GM21619 (cell line): ENCODE data around the gene MLLT3.

Experiments
- ATAC-seq: cut with Tn5 transposase; IDR thresholded peaks from one replicate; pipeline ENCODE4 v1.9.1; 2021; ENCODE audit not compliant: unreplicated experiment

The MLLT3 gene

DNA sequence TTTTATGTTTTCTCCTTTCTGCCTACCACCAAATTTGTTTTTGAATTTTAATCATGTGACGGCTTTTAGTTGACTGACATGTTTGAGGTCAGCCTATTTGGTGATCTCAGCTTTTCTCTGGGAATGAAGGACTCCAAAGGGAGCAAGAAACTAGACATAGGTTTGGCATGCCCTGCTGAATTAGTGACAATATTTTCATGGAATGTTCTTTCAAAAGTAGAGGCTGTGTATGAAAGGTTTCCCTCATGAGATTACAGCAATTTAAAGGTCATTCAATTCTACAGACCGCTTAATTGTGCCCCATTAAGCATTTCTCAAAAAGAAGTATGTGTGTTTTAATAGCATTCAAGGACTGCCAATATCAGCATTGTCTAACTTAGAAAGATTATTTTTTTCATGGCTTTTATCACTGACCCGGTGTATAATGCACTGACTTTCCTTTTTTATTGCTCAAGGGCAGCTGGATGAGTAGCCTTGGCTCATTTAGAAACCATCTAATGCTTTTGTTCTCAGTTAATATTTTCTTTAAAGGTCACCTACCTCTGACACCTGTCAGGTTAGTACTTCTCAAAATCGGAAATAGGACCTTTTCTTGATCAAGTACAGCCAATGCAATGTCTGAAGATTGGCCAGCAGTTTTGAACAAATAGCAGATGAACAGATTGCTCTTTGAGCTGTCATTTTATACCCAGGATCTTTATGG lies 8.1 kb upstream of the MLLT3 start:
- ATAC-seq = no peak

DNA sequence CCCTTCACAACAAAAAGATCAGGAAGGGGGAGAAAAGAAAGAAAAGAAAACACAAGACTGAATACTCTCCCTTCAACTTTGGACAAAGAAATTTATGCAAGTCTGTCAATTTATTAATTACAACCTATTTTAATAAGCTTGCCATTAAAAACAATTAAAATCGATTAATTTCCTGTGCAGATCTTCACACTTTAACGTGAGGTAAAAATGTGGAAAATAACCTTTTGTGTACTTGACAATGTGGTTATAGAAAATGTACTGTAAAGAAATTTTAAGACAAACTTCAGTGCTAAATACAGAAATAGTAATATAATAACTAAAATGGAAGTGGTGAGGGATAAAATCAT lies 2.7 kb upstream of the MLLT3 start:
- ATAC-seq = no peak

DNA sequence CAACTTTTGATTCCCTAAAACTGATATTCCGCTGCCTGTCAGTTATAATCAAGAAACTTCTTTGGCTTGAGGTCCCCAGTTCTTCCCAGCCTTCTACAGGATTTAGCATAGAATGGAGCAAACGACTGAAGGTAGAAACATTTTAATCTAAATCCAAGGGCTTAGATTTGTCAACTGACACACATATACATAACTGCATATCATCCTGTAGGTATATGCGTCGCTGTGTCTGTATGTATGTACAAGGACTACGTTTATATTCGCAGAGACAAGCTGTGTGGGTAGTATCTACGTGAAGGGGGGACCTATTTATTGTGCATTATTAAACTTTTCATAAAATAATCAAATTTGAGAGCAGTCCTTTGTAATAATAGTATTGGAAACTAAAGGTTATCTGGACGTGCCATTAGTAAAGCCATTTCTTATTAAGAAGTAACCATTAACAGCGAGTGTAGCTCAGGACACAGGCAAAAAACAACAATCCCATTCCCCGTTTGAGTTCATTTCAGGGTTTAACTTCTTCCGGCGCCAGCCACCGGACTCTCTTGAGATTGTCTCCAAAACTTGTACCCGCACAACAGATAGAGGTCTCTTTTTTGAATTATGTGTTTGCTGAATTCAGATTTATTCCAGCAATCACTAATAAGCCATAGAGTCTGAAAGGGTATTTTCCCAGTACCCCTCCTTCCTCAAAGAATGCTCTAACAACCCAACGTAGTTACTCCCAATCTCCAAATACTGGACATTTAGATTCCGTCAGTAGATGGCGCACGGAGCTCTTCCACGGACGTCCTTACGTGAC lies 2.1 kb upstream of the MLLT3 start:
- peak; percentile 18 for ATAC-seq

DNA sequence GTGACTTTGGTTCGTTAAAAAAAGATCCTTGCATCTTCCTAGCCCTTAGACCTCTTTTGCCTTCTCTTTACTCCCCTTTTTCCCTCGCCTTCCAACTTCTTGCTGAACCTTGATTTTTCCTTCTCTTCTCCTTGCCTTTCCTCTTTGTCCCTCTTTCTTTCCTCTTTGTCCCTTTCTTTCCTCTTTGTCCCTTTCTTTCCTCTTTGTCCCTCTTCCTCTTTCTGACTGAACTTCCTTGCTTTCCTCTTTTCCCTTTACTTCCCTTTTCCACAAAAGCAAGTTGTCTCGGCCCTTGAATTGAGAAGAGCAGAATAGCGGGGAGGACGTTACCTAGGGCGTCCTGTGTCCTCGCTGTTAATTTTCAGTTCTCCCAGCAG lies 1.4 kb upstream of the MLLT3 start:
- no peak for ATAC-seq

DNA sequence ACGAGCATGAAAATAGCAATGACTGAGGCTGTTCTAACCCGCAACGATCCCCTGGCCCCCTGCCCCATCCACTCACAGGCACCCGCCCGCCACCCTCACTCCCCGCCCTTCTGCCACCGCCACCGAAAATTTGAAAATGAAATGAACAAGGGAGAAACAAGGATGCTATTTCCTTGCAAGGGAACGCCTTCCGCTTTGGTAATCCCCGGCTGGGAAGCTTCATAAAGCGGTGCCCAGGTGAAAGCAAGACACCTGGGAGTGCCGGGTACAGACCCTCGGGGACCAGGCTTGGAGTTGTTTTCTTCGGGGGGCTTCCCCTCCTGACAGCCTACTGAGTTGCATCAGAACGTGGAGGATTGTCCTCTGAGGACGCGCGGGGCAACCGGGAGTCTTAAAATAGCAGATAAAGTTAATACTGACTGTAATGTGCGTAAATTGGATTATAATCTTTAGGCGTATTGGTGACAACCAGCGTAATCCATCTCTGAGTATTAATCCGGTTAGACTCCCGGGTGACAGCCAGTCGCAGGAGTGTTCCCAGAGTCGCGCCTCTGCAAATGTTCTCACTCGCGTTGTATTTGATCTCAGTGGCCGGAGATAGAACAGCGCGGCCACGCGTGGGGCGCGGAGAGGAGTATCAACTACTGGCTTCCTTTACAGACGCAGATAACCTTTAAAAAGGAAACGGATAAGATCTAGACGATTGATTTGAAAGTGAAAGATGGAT lies 885 bp upstream of the MLLT3 start:
- no peak for ATAC-seq

DNA sequence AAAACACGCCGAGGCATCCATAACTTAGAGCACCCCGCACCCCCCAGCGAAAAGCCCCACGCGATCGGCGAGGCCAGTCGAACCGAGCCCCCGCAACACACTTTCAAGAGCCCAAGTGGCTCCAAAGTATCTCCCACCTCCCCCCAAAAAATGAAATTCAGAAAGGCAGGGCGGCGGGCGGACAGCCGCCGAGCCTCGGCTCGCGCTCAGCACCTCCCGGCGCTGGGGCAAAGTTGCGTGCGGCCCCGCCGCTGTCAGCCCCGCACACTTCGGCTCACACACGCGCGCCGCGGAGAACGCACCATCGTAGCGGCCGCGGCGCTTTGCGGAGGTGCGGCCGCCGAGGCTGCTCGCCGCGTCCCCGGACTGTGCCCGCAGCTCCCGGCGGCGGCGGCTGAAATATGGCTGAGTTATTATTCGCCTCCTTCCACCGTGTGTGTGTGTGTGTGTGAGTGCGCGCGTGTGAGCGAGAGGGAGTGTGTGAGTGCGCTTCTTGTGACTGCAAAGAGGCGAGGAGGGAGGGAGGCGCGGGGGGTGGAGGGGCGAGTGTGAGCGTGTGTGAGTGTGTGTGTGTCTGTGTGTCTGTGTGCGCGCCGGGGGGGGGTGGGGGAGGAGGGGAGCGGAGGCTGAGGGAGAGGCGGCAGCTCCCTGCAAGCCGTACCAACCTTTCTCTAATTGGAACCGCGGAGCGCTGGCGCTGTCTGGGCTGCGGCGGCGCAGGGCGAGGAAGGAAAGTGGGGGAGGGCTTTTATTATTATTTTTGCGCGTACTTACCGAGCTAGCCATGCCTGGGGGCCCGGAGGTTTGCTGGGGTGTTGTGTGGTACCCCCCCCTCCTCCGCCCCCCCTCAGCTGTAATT lies 599 bp downstream of the MLLT3 start:
- ATAC-seq = peak; percentile 19

DNA sequence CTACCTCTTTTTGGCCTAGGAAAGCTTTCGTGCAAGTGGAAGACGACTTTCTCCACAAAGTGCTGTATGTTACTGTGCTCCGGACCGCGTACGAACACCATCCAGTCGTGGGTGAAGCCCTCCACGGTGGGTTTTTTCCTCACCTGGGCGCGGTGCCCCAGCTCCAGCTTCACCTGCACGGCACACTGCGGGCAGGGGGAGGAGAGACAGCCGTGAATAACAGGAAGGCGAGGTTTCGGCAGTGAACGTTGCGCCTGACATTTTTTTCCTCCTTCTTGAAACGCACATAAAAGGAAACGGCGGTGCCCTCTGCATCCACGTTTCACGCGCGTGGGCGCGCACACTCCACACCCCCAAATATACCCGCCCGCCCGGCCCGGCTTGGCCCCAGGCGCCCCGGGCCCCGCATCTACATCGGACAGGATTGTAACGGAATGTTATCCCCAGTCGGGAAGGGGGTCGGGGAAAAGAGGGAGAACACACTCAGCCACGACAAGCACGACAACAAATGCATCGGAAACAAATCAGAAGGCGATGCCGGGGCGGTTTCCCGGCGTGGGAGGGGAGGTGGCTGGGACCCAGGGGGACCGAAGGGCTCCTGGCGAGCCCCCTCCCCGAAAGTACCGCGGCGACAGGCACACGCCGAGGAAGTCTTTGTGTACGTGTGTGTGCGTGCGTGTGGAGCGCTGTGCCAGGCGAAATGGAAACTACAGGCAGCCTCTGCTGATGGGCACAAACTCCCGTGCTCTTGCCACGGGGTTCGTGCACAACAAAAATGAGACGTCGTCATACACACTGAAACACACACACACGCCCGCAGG lies 1.4 kb downstream of the MLLT3 start:
- ATAC-seq = no peak

DNA sequence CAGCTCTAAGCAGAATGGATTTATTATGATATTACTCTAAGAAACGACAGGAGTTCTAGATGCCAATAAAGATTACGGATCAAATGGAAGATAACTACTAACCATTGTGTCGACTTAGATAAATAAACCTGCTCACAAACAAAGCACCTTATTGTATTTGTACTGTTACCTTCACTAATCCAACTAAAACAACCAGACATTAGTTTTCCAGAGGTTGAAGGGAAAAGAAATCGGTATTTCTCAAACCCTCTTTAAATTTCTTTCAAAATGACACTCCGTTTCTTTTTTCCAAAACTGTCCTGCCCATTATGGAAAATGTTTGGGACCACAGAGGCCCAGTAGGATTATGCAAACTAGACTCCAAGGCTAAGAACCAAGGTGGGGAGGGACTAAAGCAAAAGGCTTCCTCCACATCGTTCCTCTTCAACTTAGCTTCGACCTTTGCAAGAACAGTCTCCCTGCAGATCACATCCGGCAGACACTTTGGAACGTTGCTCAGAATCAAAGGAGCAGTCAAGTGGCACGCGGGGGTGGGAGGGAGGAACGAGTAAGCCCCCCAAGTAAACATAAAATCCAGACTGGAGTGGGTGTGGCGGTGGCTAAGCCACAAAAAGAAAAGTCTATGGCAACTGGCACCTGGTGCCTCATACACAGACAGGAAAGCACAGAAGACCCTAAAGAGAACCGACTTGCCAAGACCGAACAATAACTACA lies 2.7 kb downstream of the MLLT3 start:
- no peak for ATAC-seq

DNA sequence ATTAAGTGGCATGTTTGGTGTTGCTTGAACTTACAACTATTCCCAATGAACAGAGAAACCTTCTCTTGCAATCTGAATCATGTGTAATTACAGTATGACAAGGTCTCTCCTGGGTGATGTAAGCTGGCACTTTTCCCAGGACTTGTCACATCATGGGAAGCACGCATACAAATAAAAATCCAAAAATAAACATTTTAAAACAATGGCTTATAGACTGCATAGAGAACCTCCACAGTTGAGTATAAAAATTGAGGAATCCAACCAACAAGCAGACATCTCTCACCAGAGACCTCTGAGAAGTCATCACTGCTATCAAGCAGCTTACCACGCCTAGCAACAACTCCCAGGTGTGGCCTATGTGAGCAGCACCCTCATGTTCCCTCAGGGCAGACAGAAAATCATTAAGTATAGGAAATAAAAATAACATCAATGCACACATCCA lies 3.9 kb downstream of the MLLT3 start:
- no peak for ATAC-seq

DNA sequence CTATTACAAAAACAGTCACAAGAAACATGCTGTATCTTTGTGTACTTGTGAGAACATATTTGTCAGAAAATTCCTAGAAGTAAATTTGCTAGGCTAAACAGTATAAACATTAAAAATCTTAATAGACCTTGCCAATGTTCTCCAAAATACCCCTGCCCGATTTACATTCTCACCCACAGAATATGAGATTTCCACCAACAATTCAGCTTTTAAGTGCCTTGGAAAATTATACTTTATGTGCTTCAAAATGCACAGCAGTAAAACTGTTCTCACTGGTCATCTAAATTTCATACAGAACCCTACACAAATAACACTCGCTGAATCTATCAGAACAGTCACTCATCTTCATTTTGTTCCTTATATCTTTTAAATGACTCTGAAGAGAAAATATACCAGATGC lies 5.5 kb downstream of the MLLT3 start:
- ATAC-seq = no peak

DNA sequence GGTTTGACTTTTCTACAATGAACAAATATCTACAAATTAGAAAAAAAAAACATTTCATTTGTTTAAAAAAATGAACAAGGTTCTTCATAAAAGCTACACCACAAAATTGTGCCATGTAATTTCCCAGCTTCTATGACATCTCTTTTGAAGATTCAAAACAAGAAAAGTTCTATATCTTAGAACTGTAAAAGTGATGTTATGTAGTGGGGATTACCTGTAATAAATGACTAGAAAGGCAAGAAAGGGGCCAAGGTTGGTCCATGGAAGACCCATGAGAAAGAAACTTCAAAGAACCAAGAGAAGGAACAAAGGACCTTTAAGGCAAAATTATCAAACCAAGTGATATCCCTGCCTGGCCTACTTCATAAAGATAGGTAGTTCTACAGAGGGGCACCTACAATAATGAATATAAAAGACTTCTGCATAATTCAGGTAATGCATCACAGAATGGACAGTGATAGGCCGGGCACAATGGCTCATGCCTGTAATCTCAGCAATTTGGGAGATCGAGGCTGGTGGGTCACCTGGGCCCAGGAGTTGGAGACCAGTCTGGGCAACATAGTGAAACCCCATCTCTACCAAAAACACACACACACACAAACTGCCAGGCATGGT lies 7.6 kb downstream of the MLLT3 start:
- no peak for ATAC-seq

DNA sequence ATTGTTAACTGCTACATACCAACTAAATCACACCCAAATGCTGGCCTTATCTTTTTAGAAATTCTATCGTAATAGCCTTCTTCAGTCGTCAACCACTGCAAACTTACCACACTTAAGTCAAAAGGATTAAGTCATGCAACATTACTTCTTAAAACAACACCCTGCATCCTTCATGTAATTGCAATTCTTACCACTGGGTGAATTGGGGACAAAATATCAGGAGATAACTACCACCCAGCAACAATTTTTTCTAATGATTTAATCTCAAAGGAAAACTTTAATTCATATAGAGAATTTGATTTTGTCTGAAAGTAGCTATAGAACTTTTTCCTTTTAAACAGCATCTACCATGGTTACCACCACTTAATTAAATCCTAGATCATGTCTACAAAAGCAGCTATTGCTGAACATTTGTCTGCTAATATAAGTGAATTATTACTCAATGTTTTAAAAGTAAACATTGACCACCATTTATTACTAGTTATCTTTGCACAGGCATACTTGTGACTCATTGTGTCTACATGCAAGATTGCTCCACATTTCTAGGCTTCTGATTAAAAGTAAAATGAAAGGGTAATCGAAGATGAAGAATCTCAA lies 10.5 kb downstream of the MLLT3 start:
- no peak for ATAC-seq

DNA sequence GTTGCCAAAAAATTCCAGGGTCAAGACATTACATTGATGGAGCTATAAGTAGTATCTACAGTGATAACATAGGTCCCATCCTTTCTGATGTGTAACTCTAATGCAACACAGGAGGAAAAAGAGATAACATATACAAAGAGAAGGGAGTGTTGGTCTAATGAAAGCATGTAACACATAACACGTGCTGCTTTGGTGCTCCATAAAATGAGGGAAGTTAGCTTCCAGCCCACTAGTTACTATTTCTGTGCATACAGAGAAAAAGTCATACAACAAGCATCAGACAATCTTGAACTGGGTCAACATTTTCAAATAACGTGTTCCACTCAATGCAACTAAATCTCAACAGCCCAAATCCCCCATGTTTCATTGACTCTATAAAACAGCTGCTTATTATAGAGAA lies 11.7 kb downstream of the MLLT3 start:
- no peak for ATAC-seq

DNA sequence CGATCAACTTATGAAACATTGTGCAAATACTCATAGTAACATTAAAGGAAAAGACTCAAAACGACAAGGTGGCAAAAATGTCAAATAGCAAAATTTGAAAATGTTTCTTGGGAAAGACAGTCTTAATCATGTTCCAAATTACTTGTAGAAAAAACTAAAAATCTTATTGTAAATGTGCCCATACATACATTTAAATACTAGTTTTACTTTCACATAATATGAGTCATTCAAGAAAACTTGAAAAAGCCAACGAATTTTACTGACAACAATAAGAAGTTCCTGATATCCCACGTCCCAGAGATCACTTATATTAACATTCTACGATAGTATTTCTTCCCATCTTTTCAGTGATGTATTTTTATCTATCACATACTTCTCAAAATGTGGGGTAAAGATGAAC lies 13.7 kb downstream of the MLLT3 start:
- no peak for ATAC-seq

DNA sequence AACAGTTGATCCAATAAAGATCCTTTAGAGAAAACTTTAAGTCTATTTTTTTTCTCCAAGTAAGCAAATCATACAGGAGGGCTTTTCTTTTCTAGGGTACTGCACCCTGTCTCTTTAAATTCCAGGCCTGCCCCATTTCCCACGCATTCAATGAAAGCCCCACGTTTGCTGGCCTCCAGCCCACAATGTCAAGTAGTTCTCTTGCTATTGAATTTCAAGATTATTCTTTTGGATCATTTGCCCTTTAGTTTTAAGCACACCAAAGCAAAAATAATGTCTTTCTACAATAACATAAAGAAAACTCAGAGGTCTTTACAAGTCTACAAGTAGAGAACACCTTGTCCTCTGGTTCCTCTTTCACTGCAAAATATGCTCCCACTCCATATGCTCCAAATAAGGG lies 15.6 kb downstream of the MLLT3 start:
- ATAC-seq = no peak

DNA sequence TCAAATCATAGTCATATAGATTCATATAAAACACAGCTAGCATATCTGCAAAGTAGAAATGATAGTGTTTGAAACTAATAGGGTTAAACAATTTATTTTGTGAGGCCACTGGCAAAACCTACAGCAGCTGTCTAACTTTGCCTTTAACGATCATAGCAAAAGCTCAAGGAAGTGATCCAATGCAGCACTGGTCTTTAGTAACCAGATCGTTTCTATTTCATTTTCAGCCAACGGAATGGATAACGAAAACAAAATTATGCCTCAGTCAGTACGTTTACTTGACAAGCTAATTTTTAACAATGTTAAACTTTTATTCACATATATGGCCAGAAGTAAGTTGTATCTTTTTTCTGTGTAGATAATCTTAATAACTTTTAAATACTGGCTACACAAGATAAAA lies 17.7 kb downstream of the MLLT3 start:
- ATAC-seq = peak; percentile 89

DNA sequence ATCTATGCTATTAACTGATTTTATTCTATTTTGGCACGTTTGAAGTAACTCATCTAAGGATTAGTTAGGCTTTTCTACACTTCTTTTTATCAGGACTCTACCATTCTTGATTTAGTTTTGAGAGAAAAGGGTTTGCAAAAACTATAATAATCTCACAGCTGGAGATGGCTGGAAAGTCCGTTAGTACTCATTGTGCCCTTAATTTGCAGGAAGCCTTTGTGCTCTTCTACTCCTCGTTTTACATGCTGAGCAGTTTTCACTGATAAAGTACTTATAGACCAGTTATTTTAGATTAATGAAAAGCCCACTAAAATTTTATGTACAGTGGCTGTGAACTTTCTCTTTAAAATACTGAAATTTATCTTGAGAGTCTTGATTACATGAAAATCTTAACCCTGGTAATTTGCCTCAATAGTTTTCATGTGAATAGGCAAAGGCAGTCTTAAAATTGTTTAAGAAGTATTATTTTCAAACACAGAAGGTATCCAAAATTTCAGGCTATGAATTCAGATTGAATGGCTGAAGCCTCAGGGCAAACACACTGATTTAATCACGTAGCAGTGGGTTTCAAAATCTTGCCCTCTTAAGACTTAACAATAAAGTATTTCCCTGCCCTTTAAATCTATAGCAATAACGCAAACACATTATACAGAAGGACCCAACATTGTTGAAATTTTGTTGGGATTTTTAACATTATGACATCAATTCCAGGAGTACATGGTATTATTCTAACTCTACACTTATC lies 18.6 kb downstream of the MLLT3 start:
- no peak for ATAC-seq

DNA sequence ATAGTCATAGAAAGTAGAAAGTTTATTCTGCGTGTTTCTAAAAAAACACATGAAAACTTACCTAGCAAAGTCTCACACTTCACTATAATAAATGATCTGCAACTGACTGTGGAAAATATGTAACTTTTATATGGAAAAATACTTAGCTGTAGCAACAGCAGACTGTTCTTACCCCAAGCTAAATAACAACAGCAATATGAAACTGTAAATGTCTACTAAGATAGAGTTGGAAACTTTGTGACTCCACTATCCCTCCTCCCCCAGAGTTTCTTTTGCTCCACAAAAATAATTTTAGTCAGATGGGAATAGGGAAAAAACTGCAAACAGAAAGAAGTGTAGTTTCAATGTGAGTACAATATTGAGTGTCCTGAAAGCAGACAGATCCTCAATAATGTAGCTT lies 21.0 kb downstream of the MLLT3 start:
- ATAC-seq = no peak
